CD14-positive monocyte (primary cell): Measurements from ENCODE around the gene MIPOL1. TPM values are rescaled to one million over a fixed set of nuclear protein-coding genes. Genes with fewer than 3 reads are reported as not detected.
"Not testable (repeated sequence)": the region's sequence is repeated elsewhere in the genome, so short reads cannot be mapped to it uniquely, and the experiment has no call there.

ENCODE experiments used
- DNase-seq, 3 donors: peaks; one replicate each; pipeline ENCODE4 v3.0.0-alpha.2; 2011 to 2022
- H2AFZ ChIP-seq: 2 replicates; pipeline ENCODE4 v1.6.0; 2012; ENCODE audit warnings: mild to moderate bottlenecking, low read depth, low read length, inconsistent platforms; ENCODE audit not compliant: insufficient read depth, poor library complexity, severe bottlenecking
- H3K27ac ChIP-seq, 2 donors: 1 replicate in 1 of 2; 2 replicates in 1 of 2; pipeline ENCODE4 v1.5.1; 2012 to 2013; ENCODE audit warnings: low read length in 2 of 2, control low read depth in 1 of 2, inconsistent platforms in 1 of 2, low read depth in 1 of 2, mild to moderate bottlenecking in 1 of 2
- H3K27me3 ChIP-seq, 2 donors: one replicate each; pipeline versions ENCODE4 v1.6.0 to v1.6.1; 2011 to 2013; ENCODE audit warnings: low read length in 2 of 2; ENCODE audit not compliant: control insufficient read depth in 2 of 2, insufficient read depth in 2 of 2
- H3K36me3 ChIP-seq, 2 donors: replicated peaks in 1 of 2; 1 replicate in 1 of 2; 2 replicates in 1 of 2; pipeline versions ENCODE4 v1.5.1 to v1.6.1; 2012 to 2013; ENCODE audit warnings: low read length in 2 of 2, control low read depth in 1 of 2, inconsistent platforms in 1 of 2, mild to moderate bottlenecking in 1 of 2; ENCODE audit not compliant: insufficient read depth in 2 of 2, control insufficient read depth in 1 of 2
- H3K4me1 ChIP-seq, 2 donors: 1 replicate in 1 of 2; 2 replicates in 1 of 2; pipeline versions ENCODE4 v1.5.1 to v1.6.1; 2012 to 2013; ENCODE audit warnings: low read length in 2 of 2, control low read depth in 1 of 2, inconsistent platforms in 1 of 2, mild to moderate bottlenecking in 1 of 2, moderate library complexity in 1 of 2; ENCODE audit not compliant: insufficient read depth in 2 of 2, control insufficient read depth in 1 of 2
- H3K4me2 ChIP-seq: replicated peaks from 2 replicates; pipeline ENCODE3; 2012; ENCODE audit warnings: low read length, moderate library complexity, mild to moderate bottlenecking; ENCODE audit not compliant: poor library complexity, severe bottlenecking; ENCODE audit errors: extremely low read depth
- H3K4me3 ChIP-seq, 3 experiments: fragments of 200-600 bp in 1 of 3; sonication (generic) in 1 of 3; replicated peaks in 1 of 3; 1 replicate in 2 of 3; 2 replicates in 1 of 3; pipeline ENCODE4 v1.5.1; 2011 to 2013; ENCODE audit warnings: low read length in 3 of 3, mild to moderate bottlenecking in 3 of 3, control low read depth in 2 of 3, low read depth in 2 of 3, inconsistent platforms in 1 of 3, moderate library complexity in 1 of 3
- H3K79me2 ChIP-seq: 2 replicates; pipeline ENCODE4 v1.6.0; 2012; ENCODE audit warnings: mild to moderate bottlenecking, control low read depth, inconsistent platforms, low read length, moderate library complexity; ENCODE audit not compliant: insufficient read depth
- H3K9ac ChIP-seq: 2 replicates; pipeline ENCODE4 v1.6.0; 2017; ENCODE audit warnings: low read length, mild to moderate bottlenecking; ENCODE audit not compliant: insufficient read depth, poor library complexity, severe bottlenecking
- H3K9me3 ChIP-seq, 2 donors: replicated peaks in 1 of 2; 1 replicate in 1 of 2; 2 replicates in 1 of 2; pipeline versions ENCODE4 v1.5.1 to v1.6.1; 2012 to 2013; ENCODE audit warnings: low read length in 2 of 2, control low read depth in 1 of 2; ENCODE audit not compliant: control insufficient read depth in 1 of 2, insufficient read depth in 1 of 2
- H4K20me1 ChIP-seq: 2 replicates; pipeline ENCODE4 v1.6.0; 2012; ENCODE audit warnings: mild to moderate bottlenecking, low read length, control low read depth, moderate library complexity; ENCODE audit not compliant: insufficient read depth
- H3K27ac Mint-ChIP-seq, 7 donors: one replicate each; pipeline ENCODE4 v1.8.0; 2020; ENCODE audit warnings: mild to moderate bottlenecking in 7 of 7, mixed read lengths in 7 of 7, moderate library complexity in 6 of 7, inconsistent platforms in 2 of 7
- H3K27me3 Mint-ChIP-seq, 3 donors: one replicate each; pipeline ENCODE4 v1.8.0; 2021 to 2022; ENCODE audit warnings: low read depth in 3 of 3, mild to moderate bottlenecking in 3 of 3, mixed read lengths in 3 of 3, moderate library complexity in 3 of 3, inconsistent platforms in 1 of 3
- H3K36me3 Mint-ChIP-seq, 2 donors: one replicate each; pipeline ENCODE4 v1.8.0; 2020; ENCODE audit warnings: mixed read lengths in 2 of 2, inconsistent platforms in 1 of 2, mild to moderate bottlenecking in 1 of 2
- H3K4me1 Mint-ChIP-seq: one replicate; pipeline ENCODE4 v1.8.0; 2020; ENCODE audit warnings: mild to moderate bottlenecking, mixed read lengths
- H3K4me3 Mint-ChIP-seq, 2 donors: one replicate each; pipeline ENCODE4 v1.8.0; 2020; ENCODE audit warnings: mild to moderate bottlenecking in 2 of 2, mixed read lengths in 2 of 2, moderate library complexity in 1 of 2
- H3K9me3 Mint-ChIP-seq, 7 donors: one replicate each; pipeline ENCODE4 v1.8.0; 2020 to 2022; ENCODE audit warnings: mixed read lengths in 7 of 7, mild to moderate bottlenecking in 6 of 7, moderate library complexity in 6 of 7, inconsistent platforms in 2 of 7
- CTCF ChIP-seq: fragments of 200-600 bp; IDR thresholded peaks from one replicate; pipeline ENCODE4 v1.8.0; 2022; ENCODE audit warnings: antibody characterized with exemption, mild to moderate bottlenecking
- WGBS: methylation state at CpG from one replicate; pipeline ENCODE4 v1.1.5; 2013; ENCODE audit warnings: missing lambda C conversion rate; ENCODE audit not compliant: insufficient coverage; 5-methylcytosine and 5-hydroxymethylcytosine counted together
- intact Hi-C, 2 donors: fragments of 100-400 bp; cut with micrococcal nuclease; formaldehyde crosslinking; loops; one replicate each; pipeline versions ENCODE4 v1.15.0 to v1.15.1; 2023
- polyA plus RNA-seq, 3 donors: library from polyadenylated mRNA; depleted of rRNA in 1 of 3; unstranded in 2 of 3; stranded (reverse) in 1 of 3; fragments of 300-500 nt in 2 of 3; fragments of >200 nt in 1 of 3; fragmentation: Illumina TruSeq in 2 of 3; gene quantifications; 1 replicate in 2 of 3; 2 replicates in 1 of 3; pipeline ENCODE4 v1.2.3, GENCODE V29; 2012 to 2021

Gene MIPOL1
- polyA plus RNA-seq, 3 donors: not detected

GRCh38 chr14:37457334-37457733 lies 259.6 kb downstream of the MIPOL1 start:
- Mint-ChIP-seq H3K36me3 (no peaks in the 10 kb centered on the region), H3K9me3 (peaks cover 2 to 12% (median 7%) of the 10 kb centered on the region in 7 donors), H3K27me3 (no peaks in the 10 kb centered on the region), H3K4me1 (no peaks in the 10 kb centered on the region), H3K27ac (no peak overlapping the region), H3K4me3 (no peak overlapping the region)
- Histone ChIP-seq H4K20me1 (no peaks in the 10 kb centered on the region), H3K27ac (no peak overlapping the region), H2AFZ (no peak overlapping the region), H3K4me1 (no peaks in the 10 kb centered on the region), H3K9ac (no peak overlapping the region), H3K4me3 (no peak overlapping the region), H3K9me3 (peaks cover 4 to 5% of the 10 kb centered on the region in 2 donors), H3K36me3 (no peaks in the 10 kb centered on the region), H3K79me2 (no peaks in the 10 kb centered on the region), H3K4me2 (no peak overlapping the region), H3K27me3 (no peaks in the 10 kb centered on the region)
- DNase-seq: no peak
- intact Hi-C loops: no loop called here
- TF ChIP-seq CTCF: no peak

DNA sequence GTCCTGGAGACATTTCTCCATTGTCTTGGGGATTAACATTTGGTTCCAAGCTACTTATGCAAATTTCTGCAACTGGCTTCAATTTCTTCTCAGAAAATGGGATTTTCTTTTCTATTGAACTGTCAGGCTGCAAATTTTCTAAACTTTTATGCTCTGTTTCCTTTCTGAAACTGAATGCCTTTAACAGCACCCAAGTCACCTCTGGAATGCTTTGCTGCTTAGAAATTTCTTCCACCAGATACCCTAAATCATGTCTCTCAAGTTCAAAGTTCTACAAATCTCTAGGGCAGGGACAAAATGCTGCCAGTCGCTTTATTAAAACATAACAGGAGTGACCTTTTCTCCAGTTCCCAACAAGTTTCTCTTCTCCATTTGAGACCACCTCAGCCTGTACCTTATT lies 264.7 kb downstream of the MIPOL1 start:
- H3K79me2 ChIP-seq, H3K9me3 ChIP-seq, H3K4me2 ChIP-seq, H2AFZ ChIP-seq, H3K9ac ChIP-seq, H3K27ac Mint-ChIP-seq, H3K27ac ChIP-seq, H3K27me3 ChIP-seq, H3K4me3 Mint-ChIP-seq, H3K4me1 ChIP-seq, H3K4me3 ChIP-seq, H3K27me3 Mint-ChIP-seq, H3K36me3 ChIP-seq, DNase-seq, H3K4me1 Mint-ChIP-seq, intact Hi-C loops, H3K36me3 Mint-ChIP-seq, H4K20me1 ChIP-seq: not testable (repeated sequence)
- H3K9me3 Mint-ChIP-seq: peaks cover 2 to 22% (median 14%) of the 10 kb centered on the region in 7 donors
- WGBS: 88% methylated on average over 1 of the region's 1 CpG
